ENCODE measurements around the gene SCNN1A.

GRCh38 chr12:6317693-6318439 lies 57.5 kb downstream of the SCNN1A start:
- no peak for TF ChIP-seq CTCF (IDR thresholded peaks at IDR 0.05)
- no peak for TF ChIP-seq POLR2A (IDR thresholded peaks at IDR 0.05)
